Measurements from ENCODE around the gene DNAH9. TPM values are rescaled to one million over a fixed set of nuclear protein-coding genes. Genes with fewer than 3 reads are reported as not detected.
A peak's percentile ranks its signal among the peaks of the same experiment; 100 is the strongest.

DNAH9 gene
- total RNA-seq, 1 donor from 2014 or later = 0.96 TPM

DNA sequence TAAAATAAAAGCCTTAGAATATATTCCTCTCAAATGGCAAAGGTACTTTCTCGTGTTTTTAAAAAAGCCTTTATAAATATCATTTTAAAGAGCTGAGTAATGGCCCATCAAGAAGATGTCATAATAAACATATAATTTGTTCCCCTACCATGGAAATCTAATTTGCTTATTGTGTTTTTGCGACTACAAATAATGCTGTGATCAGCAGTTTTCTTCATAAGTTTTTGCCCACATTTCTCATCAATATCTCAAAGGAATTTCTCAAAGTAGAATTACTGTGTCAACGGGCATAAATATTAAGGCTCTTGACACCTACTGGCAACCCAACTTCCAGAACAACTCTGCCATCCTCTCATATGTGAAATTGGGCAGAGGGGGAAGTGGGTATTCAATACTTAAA, 381.5 kb downstream of the DNAH9 start:
- Mint-ChIP-seq H3K27ac (no peak overlapping the region), H3K36me3 (peaks cover 26% of the 10 kb centered on the region), H3K4me3 (no peak overlapping the region), H3K9me3 (no peaks in the 10 kb centered on the region), H3K4me1 (no peaks in the 10 kb centered on the region), H3K27me3 (ENCODE audit: low read depth) (no peaks in the 10 kb centered on the region)
- no peak for DNase-seq (ENCODE audit: low spot score in 2 of 2, unreplicated experiment in 2 of 2)
- TF ChIP-seq, protein P1, sequence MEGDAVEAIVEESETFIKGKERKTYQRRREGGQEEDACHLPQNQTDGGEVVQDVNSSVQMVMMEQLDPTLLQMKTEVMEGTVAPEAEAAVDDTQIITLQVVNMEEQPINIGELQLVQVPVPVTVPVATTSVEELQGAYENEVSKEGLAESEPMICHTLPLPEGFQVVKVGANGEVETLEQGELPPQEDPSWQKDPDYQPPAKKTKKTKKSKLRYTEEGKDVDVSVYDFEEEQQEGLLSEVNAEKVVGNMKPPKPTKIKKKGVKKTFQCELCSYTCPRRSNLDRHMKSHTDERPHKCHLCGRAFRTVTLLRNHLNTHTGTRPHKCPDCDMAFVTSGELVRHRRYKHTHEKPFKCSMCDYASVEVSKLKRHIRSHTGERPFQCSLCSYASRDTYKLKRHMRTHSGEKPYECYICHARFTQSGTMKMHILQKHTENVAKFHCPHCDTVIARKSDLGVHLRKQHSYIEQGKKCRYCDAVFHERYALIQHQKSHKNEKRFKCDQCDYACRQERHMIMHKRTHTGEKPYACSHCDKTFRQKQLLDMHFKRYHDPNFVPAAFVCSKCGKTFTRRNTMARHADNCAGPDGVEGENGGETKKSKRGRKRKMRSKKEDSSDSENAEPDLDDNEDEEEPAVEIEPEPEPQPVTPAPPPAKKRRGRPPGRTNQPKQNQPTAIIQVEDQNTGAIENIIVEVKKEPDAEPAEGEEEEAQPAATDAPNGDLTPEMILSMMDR (IDR thresholded peaks at IDR 0.05; ENCODE audit: unreplicated experiment) = no peak

DNA sequence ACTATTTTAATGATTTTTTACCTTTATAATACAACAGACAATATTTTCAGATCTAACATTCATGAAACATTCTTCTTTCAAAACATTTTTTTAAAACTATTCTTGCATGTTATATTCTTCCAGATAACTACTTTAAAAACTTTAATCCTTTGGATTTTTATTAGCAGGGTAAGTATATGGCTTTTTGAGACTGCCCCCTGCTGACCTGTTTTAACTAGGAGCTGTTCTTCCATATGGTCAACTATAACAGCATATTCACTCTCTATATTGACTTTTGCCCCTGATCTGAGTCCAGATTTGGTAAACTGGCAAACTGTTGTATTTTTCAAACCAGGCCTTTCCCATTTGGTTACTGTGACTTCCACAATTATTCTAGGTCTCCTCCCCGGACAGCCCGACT, 382.5 kb downstream of the DNAH9 start:
- H3K36me3 Mint-ChIP-seq = peaks cover 26% of the 10 kb centered on the region
- no peak overlapping the region for H3K27ac Mint-ChIP-seq
- H3K4me1 Mint-ChIP-seq = no peaks in the 10 kb centered on the region

DNA sequence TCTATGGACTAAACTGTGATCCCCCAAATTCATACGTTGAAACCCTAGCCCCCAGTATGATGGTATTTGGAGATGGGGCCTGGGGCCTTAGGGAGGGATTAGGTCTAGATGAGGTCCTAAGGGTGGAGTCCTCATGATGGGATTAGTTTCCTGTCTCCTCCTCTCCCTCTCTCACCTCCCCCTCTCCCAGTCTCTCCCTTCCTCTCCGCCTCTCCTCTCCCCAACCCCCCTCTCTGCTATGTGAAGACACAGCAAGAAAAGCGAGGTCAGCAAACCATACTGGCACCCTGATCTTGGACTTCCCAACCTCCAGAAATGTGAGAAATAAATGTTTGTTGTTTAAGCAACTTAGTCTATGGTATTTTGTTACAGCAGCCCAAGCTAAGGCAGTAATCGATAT, 383.6 kb downstream of the DNAH9 start:
- no peaks in the 10 kb centered on the region for H3K9me3 Mint-ChIP-seq
- H3K4me1 Mint-ChIP-seq = no peaks in the 10 kb centered on the region
- TF ChIP-seq, protein P1 (IDR thresholded peaks at IDR 0.05; ENCODE audit: unreplicated experiment) = no peak
- H3K4me3 Mint-ChIP-seq = no peak overlapping the region
- H3K27me3 Mint-ChIP-seq (ENCODE audit: low read depth) = no peaks in the 10 kb centered on the region
- no peak overlapping the region for H3K27ac Mint-ChIP-seq
- DNase-seq (ENCODE audit: low spot score in 2 of 2, unreplicated experiment in 2 of 2) = no peak
- H3K36me3 Mint-ChIP-seq = peaks cover 25% of the 10 kb centered on the region

More for the DNA sequence above, 382.5 kb downstream of the DNAH9 start:
- Mint-ChIP-seq H3K4me3 (no peak overlapping the region), H3K9me3 (no peaks in the 10 kb centered on the region), H3K27me3 (ENCODE audit: low read depth) (no peaks in the 10 kb centered on the region)
- TF ChIP-seq, protein P1 (IDR thresholded peaks at IDR 0.05; ENCODE audit: unreplicated experiment) = no peak
- no peak for DNase-seq (ENCODE audit: low spot score in 2 of 2, unreplicated experiment in 2 of 2)

DNA sequence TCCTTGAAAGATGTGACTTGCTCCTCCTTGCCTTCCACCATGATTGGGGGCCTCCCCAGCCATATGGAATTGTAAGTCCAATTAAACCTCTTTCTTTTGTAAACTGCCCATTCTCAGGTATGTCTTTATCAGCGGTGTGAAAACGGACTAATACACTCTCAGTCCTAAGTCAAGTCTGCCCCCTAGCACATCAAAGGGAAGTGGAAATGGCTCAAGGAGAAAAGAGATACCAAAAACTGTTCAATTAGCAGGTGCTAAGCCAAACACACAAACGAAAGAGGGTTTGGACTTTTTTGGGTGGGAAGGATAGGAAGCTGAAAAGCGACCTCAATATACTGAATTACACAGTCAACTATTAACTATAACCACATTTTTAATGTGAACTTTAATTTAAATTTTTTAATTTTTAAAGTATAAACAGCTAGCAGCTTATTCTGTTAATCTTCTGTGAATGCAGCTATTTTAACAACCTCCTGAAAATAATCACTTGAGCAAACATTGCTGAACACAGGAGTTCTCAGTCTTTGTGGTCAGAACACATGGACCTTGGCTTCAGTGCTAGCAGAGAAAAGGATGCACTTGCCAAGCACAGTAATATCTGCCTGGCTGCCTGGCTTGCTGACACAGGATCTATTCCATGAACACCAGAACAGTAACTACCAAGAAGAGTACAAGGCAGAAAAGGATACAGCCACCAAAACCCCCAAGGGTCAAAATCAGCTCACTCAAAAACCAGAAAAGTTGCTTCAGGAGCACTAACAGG, 388.1 kb downstream of the DNAH9 start:
- Mint-ChIP-seq H3K9me3 (peaks cover 4% of the 10 kb centered on the region), H3K4me1 (no peaks in the 10 kb centered on the region)
- DNase-seq (ENCODE audit: low spot score in 2 of 2, unreplicated experiment in 2 of 2) = no peak

DNA sequence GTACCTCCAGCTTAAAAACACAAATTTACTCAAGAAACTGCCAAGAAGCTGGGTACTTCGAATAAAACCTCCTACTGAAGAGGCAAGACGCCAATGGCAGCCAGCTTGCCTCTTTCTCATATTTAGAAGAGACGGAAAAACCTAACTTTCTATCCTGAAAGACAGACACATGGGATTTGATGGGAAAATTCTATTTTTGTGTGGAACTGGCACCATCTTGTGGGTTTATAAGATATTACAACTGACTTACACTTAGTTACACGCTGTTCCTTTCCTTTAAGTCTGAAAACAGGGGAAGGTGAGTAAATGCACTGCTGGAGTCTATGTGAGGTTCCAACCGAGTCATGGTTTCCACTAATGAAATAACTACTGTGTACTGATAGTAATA, 388.7 kb downstream of the DNAH9 start:
- no peak for DNase-seq (ENCODE audit: low spot score in 2 of 2, unreplicated experiment in 2 of 2)
- H3K4me1 Mint-ChIP-seq = no peaks in the 10 kb centered on the region
- peaks cover 40% of the 10 kb centered on the region for H3K36me3 Mint-ChIP-seq
- H3K4me3 Mint-ChIP-seq = no peak overlapping the region
- TF ChIP-seq, protein P1 (IDR thresholded peaks at IDR 0.05; ENCODE audit: unreplicated experiment) = peak; percentile 65
- H3K27ac Mint-ChIP-seq = no peak overlapping the region
- H3K9me3 Mint-ChIP-seq = peaks cover 4% of the 10 kb centered on the region
- H3K27me3 Mint-ChIP-seq (ENCODE audit: low read depth) = no peaks in the 10 kb centered on the region

More for the DNA sequence above, 388.1 kb downstream of the DNAH9 start:
- Mint-ChIP-seq H3K4me3 (no peak overlapping the region), H3K27ac (no peak overlapping the region), H3K27me3 (ENCODE audit: low read depth) (no peaks in the 10 kb centered on the region), H3K36me3 (peaks cover 42% of the 10 kb centered on the region)
- TF ChIP-seq, protein P1 (IDR thresholded peaks at IDR 0.05; ENCODE audit: unreplicated experiment) = no peak
